ENCODE measurements around the gene FOXL2.

Gene FOXL2

GRCh38 chr3:138921316-138922292 lies 25.3 kb downstream of the FOXL2 start:
- Histone ChIP-seq H3K79me2 (ENCODE audit: insufficient read depth, low read length) (no peaks in the 10 kb centered on the region), H3K9me3 (ENCODE audit: insufficient read depth, low read depth, low read length) (no peaks in the 10 kb centered on the region), H3K9me2 (replicated peaks; ENCODE audit: low read depth, low read length) (no peaks in the 10 kb centered on the region), H3K4me2 (ENCODE audit: low read depth, low read length, poor library complexity, severe bottlenecking) (no peak overlapping the region), H3F3A (ENCODE audit: low read depth) (no peaks in the 10 kb centered on the region), H3K9ac (ENCODE audit: low read depth, low read length, poor library complexity, severe bottlenecking) (no peak overlapping the region), H4K20me1 (ENCODE audit: insufficient read depth, low read length, poor library complexity, severe bottlenecking) (no peaks in the 10 kb centered on the region), H3K36me3 (ENCODE audit: insufficient read depth, low read length) (no peaks in the 10 kb centered on the region), H3K27me3 (ENCODE audit: insufficient read depth, low read length, poor library complexity, severe bottlenecking) (no peaks in the 10 kb centered on the region), H3K4me3 (ENCODE audit: low read length, poor library complexity, severe bottlenecking) (no peak overlapping the region), H3K4me1 (ENCODE audit: insufficient read depth, low read length, poor library complexity, severe bottlenecking) (no peaks in the 10 kb centered on the region), H2AFZ (ENCODE audit: low read length) (no peak overlapping the region)
- no peak for TF ChIP-seq CTCF (conservative IDR thresholded peaks at IDR 0.05; ENCODE audit: low read length)
- no peak for TF ChIP-seq EZH2phosphoT487 (IDR thresholded peaks at IDR 0.05; ENCODE audit: borderline replicate concordance)

DNA sequence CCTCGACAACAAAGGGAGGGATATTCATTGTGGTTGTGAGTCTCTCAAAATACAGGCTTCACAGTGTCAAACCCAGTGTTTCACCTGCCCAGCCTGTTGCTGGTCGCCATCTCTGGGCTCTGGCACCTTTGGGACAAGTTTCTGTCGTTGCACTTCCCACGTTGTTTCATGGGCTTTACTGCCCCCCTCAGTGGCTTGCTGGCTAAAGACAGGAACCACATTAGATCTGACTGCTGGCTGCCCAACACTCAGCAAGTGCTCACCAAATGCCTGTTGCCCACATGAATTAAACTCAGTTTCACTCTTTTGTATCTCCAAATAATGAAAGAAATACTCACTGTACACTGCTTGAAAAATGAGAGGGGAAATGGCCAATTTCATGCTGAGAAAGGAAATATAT lies 27.6 kb downstream of the FOXL2 start:
- Histone ChIP-seq H3K4me2 (ENCODE audit: low read depth, low read length, poor library complexity, severe bottlenecking) (no peak overlapping the region), H3K9ac (ENCODE audit: low read depth, low read length, poor library complexity, severe bottlenecking) (no peak overlapping the region), H4K20me1 (ENCODE audit: insufficient read depth, low read length, poor library complexity, severe bottlenecking) (no peaks in the 10 kb centered on the region), H3K36me3 (ENCODE audit: insufficient read depth, low read length) (no peaks in the 10 kb centered on the region), H3F3A (ENCODE audit: low read depth) (no peaks in the 10 kb centered on the region), H3K9me2 (replicated peaks; ENCODE audit: low read depth, low read length) (no peaks in the 10 kb centered on the region), H3K79me2 (ENCODE audit: insufficient read depth, low read length) (no peaks in the 10 kb centered on the region), H3K9me3 (ENCODE audit: insufficient read depth, low read depth, low read length) (no peaks in the 10 kb centered on the region), H3K4me3 (ENCODE audit: low read length, poor library complexity, severe bottlenecking) (no peak overlapping the region), H3K4me1 (ENCODE audit: insufficient read depth, low read length, poor library complexity, severe bottlenecking) (peaks cover 5% of the 10 kb centered on the region), H3K27me3 (ENCODE audit: insufficient read depth, low read length, poor library complexity, severe bottlenecking) (no peaks in the 10 kb centered on the region), H2AFZ (ENCODE audit: low read length) (peak overlapping the region; percentile 50; the same call in 1 of the 2 replicates)
- TF ChIP-seq EZH2phosphoT487 (IDR thresholded peaks at IDR 0.05; ENCODE audit: borderline replicate concordance) (no peak), CTCF (conservative IDR thresholded peaks at IDR 0.05; ENCODE audit: low read length) (peak; percentile 32; the same call in 1 of the 2 replicates)

DNA sequence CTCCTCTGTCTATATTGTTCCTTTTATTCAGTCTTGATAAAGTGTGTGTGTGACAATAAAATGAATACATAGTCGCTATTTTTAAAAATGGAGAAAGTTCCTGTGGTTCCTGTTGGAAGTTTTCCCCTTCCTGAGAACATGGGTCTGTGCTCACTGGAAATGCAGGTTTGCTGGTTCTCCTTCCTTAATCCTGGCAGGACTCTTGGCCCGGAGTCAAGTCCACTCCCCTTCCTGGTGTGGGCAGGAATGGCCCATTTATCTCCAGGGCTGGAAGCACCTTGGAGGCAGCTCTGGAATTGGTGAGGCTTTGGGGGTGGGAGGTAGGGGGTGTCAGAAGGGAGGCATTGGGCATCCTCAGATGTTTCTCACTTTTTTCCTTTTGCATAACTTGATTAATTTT lies 30.1 kb downstream of the FOXL2 start:
- no peaks in the 10 kb centered on the region for H3K36me3 ChIP-seq (ENCODE audit: insufficient read depth, low read length)
- H3K9ac ChIP-seq (ENCODE audit: low read depth, low read length, poor library complexity, severe bottlenecking): no peak overlapping the region
- TF ChIP-seq CTCF (conservative IDR thresholded peaks at IDR 0.05; ENCODE audit: low read length) (no peak), EZH2phosphoT487 (IDR thresholded peaks at IDR 0.05; ENCODE audit: borderline replicate concordance) (no peak)
- no peaks in the 10 kb centered on the region for H4K20me1 ChIP-seq (ENCODE audit: insufficient read depth, low read length, poor library complexity, severe bottlenecking)
- H3K4me3 ChIP-seq (ENCODE audit: low read length, poor library complexity, severe bottlenecking): no peak overlapping the region
- H3K27me3 ChIP-seq (ENCODE audit: insufficient read depth, low read length, poor library complexity, severe bottlenecking): no peaks in the 10 kb centered on the region
- no peak overlapping the region; the same call in 1 of the 2 replicates for H2AFZ ChIP-seq (ENCODE audit: low read length)
- no peaks in the 10 kb centered on the region for H3K9me2 ChIP-seq (replicated peaks; ENCODE audit: low read depth, low read length)
- H3F3A ChIP-seq (ENCODE audit: low read depth): no peaks in the 10 kb centered on the region
- peaks cover 5% of the 10 kb centered on the region for H3K4me1 ChIP-seq (ENCODE audit: insufficient read depth, low read length, poor library complexity, severe bottlenecking)
- H3K9me3 ChIP-seq (ENCODE audit: insufficient read depth, low read depth, low read length): no peaks in the 10 kb centered on the region
- H3K4me2 ChIP-seq (ENCODE audit: low read depth, low read length, poor library complexity, severe bottlenecking): no peak overlapping the region
- no peaks in the 10 kb centered on the region for H3K79me2 ChIP-seq (ENCODE audit: insufficient read depth, low read length)
